Smooth muscle cell (in vitro differentiated cells): ENCODE data around the gene TRPM5. TPM values are rescaled to one million over a fixed set of nuclear protein-coding genes. Genes with fewer than 3 reads are reported as not detected.

Source experiments
- DNase-seq: peaks from one replicate; lab custom pipeline; 2025; ENCODE audit not compliant: unreplicated experiment; lab: John Stamatoyannopoulos, UW
- H2AFZ ChIP-seq: fragments of 200-600 bp; sonication (generic); 2 replicates; pipeline ENCODE4 v1.6.0; 2016; ENCODE audit warnings: antibody characterized with exemption, low read depth, mild to moderate bottlenecking
- H3F3A ChIP-seq: fragments of 200-600 bp; sonication (generic); 2 replicates; pipeline ENCODE4 v1.6.0; 2017; ENCODE audit warnings: antibody characterized with exemption, low read depth
- H3K27ac ChIP-seq: fragments of 200-600 bp; sonication (generic); 2 replicates; pipeline ENCODE4 v1.5.1; 2016; ENCODE audit warnings: low read depth, mild to moderate bottlenecking
- H3K27me3 ChIP-seq: fragments of 200-600 bp; sonication (generic); 2 replicates; pipeline ENCODE4 v1.6.1; 2016; ENCODE audit warnings: low read depth, mild to moderate bottlenecking
- H3K36me3 ChIP-seq: fragments of 200-600 bp; sonication (generic); 2 replicates; pipeline ENCODE4 v1.5.1; 2016; ENCODE audit warnings: low read depth
- H3K4me1 ChIP-seq: fragments of 200-600 bp; sonication (generic); 2 replicates; pipeline ENCODE4 v1.5.1; 2016; ENCODE audit warnings: low read depth
- H3K4me2 ChIP-seq: fragments of 200-600 bp; sonication (generic); 2 replicates; pipeline ENCODE4 v1.6.0; 2016; ENCODE audit warnings: mild to moderate bottlenecking
- H3K4me3 ChIP-seq: fragments of 200-600 bp; sonication (generic); 2 replicates; pipeline ENCODE4 v1.5.1; 2016; ENCODE audit warnings: mild to moderate bottlenecking
- H3K79me2 ChIP-seq: fragments of 200-600 bp; sonication (generic); 2 replicates; pipeline ENCODE4 v1.6.0; 2016; ENCODE audit warnings: low read depth, mild to moderate bottlenecking
- H3K9ac ChIP-seq: fragments of 200-600 bp; sonication (generic); 2 replicates; pipeline ENCODE4 v1.6.0; 2016; ENCODE audit warnings: low read depth
- H3K9me3 ChIP-seq: fragments of 200-600 bp; sonication (generic); replicated peaks from 2 replicates; pipeline ENCODE4 v1.5.1; 2016; ENCODE audit warnings: low read depth
- H4K20me1 ChIP-seq: fragments of 200-600 bp; sonication (generic); 2 replicates; pipeline ENCODE4 v1.6.0; 2016; ENCODE audit warnings: low read depth
- CTCF ChIP-seq: fragments of 200-600 bp; sonication (generic); IDR thresholded peaks from 2 replicates; pipeline ENCODE4 v1.5.1; 2017; ENCODE audit warnings: borderline replicate concordance, mild to moderate bottlenecking, antibody characterized with exemption; ENCODE audit not compliant: insufficient read depth, poor library complexity, severe bottlenecking
- WGBS: methylation state at CpG from one replicate; pipeline ENCODE4 v1.1.7; 2016; ENCODE audit warnings: low lambda C conversion rate; 5-methylcytosine and 5-hydroxymethylcytosine counted together
- polyA plus RNA-seq: library from polyadenylated mRNA; unstranded; fragments of >200 nt; fragmentation: Nextera tagmentation; extraction: Ambion mirVana; gene quantifications from 2 replicates; pipeline ENCODE4 v1.2.1, GENCODE V29; 2016
- total RNA-seq: library from RNA; depleted of rRNA; stranded (reverse); fragments of >200 nt; gene quantifications from 2 replicates; pipeline ENCODE4 v1.2.3, GENCODE V29; 2014

The TRPM5 gene
- total and polyA plus RNA-seq, 2 experiments from 2014 or later: not detected

- H3K79me2 ChIP-seq: no peaks in the 10 kb centered on the region
Measured at GRCh38 chr11:2465202-2466068, 21.1 kb upstream of the TRPM5 start.

GRCh38 chr11:2464451-2465165, 20.3 kb upstream of the TRPM5 start:
- H3K4me1 ChIP-seq: no peaks in the 10 kb centered on the region
- H3K4me2 ChIP-seq: no peak overlapping the region
- no peaks in the 10 kb centered on the region for H3K9me3 ChIP-seq
- H3K27me3 ChIP-seq: peaks cover 5% of the 10 kb centered on the region
- H3K79me2 ChIP-seq: no peaks in the 10 kb centered on the region
- H3K4me3 ChIP-seq: no peak overlapping the region
- H4K20me1 ChIP-seq: no peaks in the 10 kb centered on the region
- H3K27ac ChIP-seq: no peak overlapping the region
- no peak for DNase-seq
- H3F3A ChIP-seq: no peaks in the 10 kb centered on the region
- TF ChIP-seq CTCF: no peak
- H2AFZ ChIP-seq: no peak overlapping the region
- H3K9ac ChIP-seq: no peak overlapping the region
- WGBS: 93% methylated on average over 13 of the region's 13 CpGs
- no peaks in the 10 kb centered on the region for H3K36me3 ChIP-seq

More at GRCh38 chr11:2465202-2466068, 21.1 kb upstream of the TRPM5 start:
- WGBS: 87% methylated on average over 20 of the region's 20 CpGs
- DNase-seq: no peak
- Histone ChIP-seq H3K27me3 (peaks cover 11% of the 10 kb centered on the region), H3K4me2 (no peak overlapping the region), H3K4me3 (no peak overlapping the region), H3K27ac (no peak overlapping the region), H4K20me1 (no peaks in the 10 kb centered on the region), H3K36me3 (no peaks in the 10 kb centered on the region), H3K9me3 (no peaks in the 10 kb centered on the region), H3K4me1 (no peaks in the 10 kb centered on the region), H3K9ac (no peak overlapping the region), H3F3A (no peaks in the 10 kb centered on the region), H2AFZ (no peak overlapping the region)
- TF ChIP-seq CTCF: no peak

- 91% methylated on average over 26 of the region's 26 CpGs for WGBS
- peaks cover 4% of the 10 kb centered on the region for H3K27me3 ChIP-seq
Measured at GRCh38 chr11:2463766-2464277, 19.5 kb upstream of the TRPM5 start.

More at GRCh38 chr11:2463766-2464277, 19.5 kb upstream of the TRPM5 start:
- no peaks in the 10 kb centered on the region for H3K9me3 ChIP-seq
- H3K4me1 ChIP-seq: no peaks in the 10 kb centered on the region
- no peaks in the 10 kb centered on the region for H3K79me2 ChIP-seq
- H3K27ac ChIP-seq: no peak overlapping the region
- no peak for DNase-seq
- H3K4me2 ChIP-seq: no peak overlapping the region
- H3K9ac ChIP-seq: no peak overlapping the region
- H3K4me3 ChIP-seq: no peak overlapping the region
- no peaks in the 10 kb centered on the region for H3F3A ChIP-seq
- no peaks in the 10 kb centered on the region for H4K20me1 ChIP-seq
- no peak overlapping the region for H2AFZ ChIP-seq
- TF ChIP-seq CTCF: no peak
- H3K36me3 ChIP-seq: no peaks in the 10 kb centered on the region
